Trophoblast cell (in vitro differentiated cells and primary cell): ENCODE measurements around the gene FJX1.
"Not testable (repeated sequence)": the region's sequence is repeated elsewhere in the genome, so short reads cannot be mapped to it uniquely, and the experiment has no call there.

Experiments used
- DNase-seq, 2 donors: peaks; one replicate each; pipeline ENCODE4 v3.0.0-alpha.2; 2016
- H2AFZ ChIP-seq: 2 replicates; pipeline ENCODE4 v1.6.1; 2013; ENCODE audit warnings: low read length, moderate library complexity, mild to moderate bottlenecking; ENCODE audit not compliant: insufficient read depth, poor library complexity
- H2AK5ac ChIP-seq: 2 replicates; pipeline ENCODE4 v1.6.1; 2013; ENCODE audit warnings: mild to moderate bottlenecking, low read length
- H2BK120ac ChIP-seq: 2 replicates; pipeline ENCODE4 v1.6.1; 2013; ENCODE audit warnings: low read length, mild to moderate bottlenecking, moderate library complexity; ENCODE audit not compliant: insufficient read depth, poor library complexity
- H2BK12ac ChIP-seq: 2 replicates; pipeline ENCODE4 v1.6.1; 2013; ENCODE audit warnings: mild to moderate bottlenecking, low read length, moderate library complexity
- H2BK5ac ChIP-seq: 2 replicates; pipeline ENCODE4 v1.6.1; 2013; ENCODE audit warnings: low read length, low read depth, moderate library complexity, mild to moderate bottlenecking; ENCODE audit not compliant: poor library complexity
- H3K14ac ChIP-seq: 2 replicates; pipeline ENCODE4 v1.6.1; 2013; ENCODE audit warnings: mild to moderate bottlenecking, low read length
- H3K18ac ChIP-seq: 2 replicates; pipeline ENCODE4 v1.6.1; 2013; ENCODE audit warnings: mild to moderate bottlenecking, low read length
- H3K23ac ChIP-seq: 2 replicates; pipeline ENCODE4 v1.6.1; 2013; ENCODE audit warnings: low read length
- H3K27ac ChIP-seq: 2 replicates; pipeline ENCODE4 v1.5.1; 2013; ENCODE audit warnings: low read depth, mild to moderate bottlenecking, inconsistent platforms, low read length, moderate library complexity
- H3K27me3 ChIP-seq: 2 replicates; pipeline ENCODE4 v1.6.1; 2013; ENCODE audit warnings: inconsistent platforms, mild to moderate bottlenecking, low read length, moderate library complexity; ENCODE audit not compliant: insufficient read depth
- H3K36me3 ChIP-seq, 2 experiments: 1 replicate in 1 of 2; 2 replicates in 1 of 2; pipeline ENCODE4 v1.6.1; 2013; ENCODE audit warnings: low read length in 2 of 2, mild to moderate bottlenecking in 2 of 2, moderate library complexity in 1 of 2; ENCODE audit not compliant: insufficient read depth in 2 of 2, control insufficient read depth in 1 of 2
- H3K4ac ChIP-seq: 2 replicates; pipeline ENCODE4 v1.6.1; 2013; ENCODE audit warnings: low read depth, mild to moderate bottlenecking, low read length, moderate library complexity
- H3K4me1 ChIP-seq, 2 experiments: 1 replicate in 1 of 2; 2 replicates in 1 of 2; pipeline ENCODE4 v1.6.1; 2013; ENCODE audit warnings: low read length in 2 of 2, mild to moderate bottlenecking in 2 of 2, moderate library complexity in 1 of 2; ENCODE audit not compliant: insufficient read depth in 2 of 2, control insufficient read depth in 1 of 2
- H3K4me2 ChIP-seq: 2 replicates; pipeline ENCODE4 v1.6.1; 2013; ENCODE audit warnings: inconsistent platforms, mild to moderate bottlenecking, low read length, moderate library complexity
- H3K4me3 ChIP-seq: 2 replicates; pipeline ENCODE4 v1.5.1; 2013; ENCODE audit warnings: mild to moderate bottlenecking, low read depth, low read length, inconsistent platforms
- H3K79me1 ChIP-seq: one replicate; pipeline ENCODE4 v1.6.1; 2013; ENCODE audit warnings: low read length
- H3K79me2 ChIP-seq: 2 replicates; pipeline ENCODE4 v1.6.1; 2013; ENCODE audit warnings: low read length, mild to moderate bottlenecking; ENCODE audit not compliant: control insufficient read depth, insufficient read depth, poor library complexity
- H3K9ac ChIP-seq: 2 replicates; pipeline ENCODE4 v1.6.1; 2013; ENCODE audit warnings: mild to moderate bottlenecking, low read length
- H3K9me3 ChIP-seq: 2 replicates; pipeline ENCODE4 v1.6.1; 2013; ENCODE audit warnings: low read depth, mild to moderate bottlenecking, control low read depth, inconsistent platforms, low read length; ENCODE audit not compliant: insufficient read depth
- H4K12ac ChIP-seq: 2 replicates; pipeline ENCODE4 v1.6.1; 2013; ENCODE audit warnings: low read depth, mild to moderate bottlenecking, low read length, moderate library complexity
- H4K8ac ChIP-seq: 2 replicates; pipeline ENCODE4 v1.6.1; 2013; ENCODE audit warnings: low read depth, mild to moderate bottlenecking, low read length, moderate library complexity
- H4K91ac ChIP-seq: one replicate; pipeline ENCODE4 v1.6.1; 2013; ENCODE audit warnings: low read depth, mild to moderate bottlenecking, low read length, moderate library complexity
- WGBS: extraction: QIAGEN DNeasy Blood & Tissue Kit; methylation state at CpG from one replicate; pipeline ENCODE4 v1.1.7; 2013; ENCODE audit warnings: missing lambda C conversion rate; ENCODE audit not compliant: insufficient read length, insufficient coverage; ENCODE audit errors: extremely low coverage; 5-methylcytosine and 5-hydroxymethylcytosine counted together

Gene FJX1

GRCh38 chr11:35652786-35653185 lies 34.5 kb downstream of the FJX1 start:
- not testable (repeated sequence) for H3K9me3 ChIP-seq, H3K79me2 ChIP-seq, H2AFZ ChIP-seq, H2AK5ac ChIP-seq, DNase-seq, H4K91ac ChIP-seq, H3K4me3 ChIP-seq, H2BK120ac ChIP-seq, H3K36me3 ChIP-seq, H2BK12ac ChIP-seq, H3K4ac ChIP-seq, H2BK5ac ChIP-seq, H3K14ac ChIP-seq, H3K27me3 ChIP-seq, H3K18ac ChIP-seq, H3K27ac ChIP-seq, H3K4me2 ChIP-seq, H3K9ac ChIP-seq, H4K8ac ChIP-seq, H3K79me1 ChIP-seq, H3K4me1 ChIP-seq, H3K23ac ChIP-seq, H4K12ac ChIP-seq
- no CpG with 5 or more reads among the region's 5 CpGs for WGBS

DNA sequence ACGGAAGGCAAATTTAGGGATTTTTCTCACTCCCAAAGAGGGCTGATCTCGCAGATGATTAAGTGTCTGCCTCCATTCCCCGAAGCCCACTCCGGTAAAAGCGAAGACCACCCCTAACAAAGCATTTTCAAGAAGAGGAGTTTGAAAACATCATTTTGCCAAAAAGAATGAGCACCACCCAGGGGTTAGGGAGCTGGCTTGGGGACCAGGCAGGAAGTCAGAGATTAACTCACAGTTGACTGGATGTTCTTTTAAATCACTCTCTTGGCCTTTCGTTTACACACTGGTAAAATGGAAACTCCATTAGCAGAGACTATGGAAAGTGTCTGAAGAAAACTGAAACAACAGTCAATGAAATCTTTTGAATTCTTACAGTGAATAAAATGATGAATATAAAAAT lies 36.5 kb downstream of the FJX1 start:
- no CpG with 5 or more reads among the region's 6 CpGs for WGBS
- Histone ChIP-seq H4K8ac (no peak overlapping the region), H3K9ac (no peak overlapping the region), H4K12ac (no peak overlapping the region), H3K4me2 (no peak overlapping the region), H3K9me3 (no peaks in the 10 kb centered on the region), H3K18ac (no peak overlapping the region), H3K27ac (no peak overlapping the region), H3K4me3 (no peak overlapping the region), H2AK5ac (no peak overlapping the region), H3K4me1 (no peaks in the 10 kb centered on the region), H4K91ac (no peak overlapping the region), H2BK5ac (no peak overlapping the region), H3K79me2 (no peaks in the 10 kb centered on the region), H2BK120ac (no peak overlapping the region), H3K4ac (no peak overlapping the region), H2AFZ (no peak overlapping the region), H3K23ac (no peak overlapping the region), H3K27me3 (no peaks in the 10 kb centered on the region), H3K79me1 (no peaks in the 10 kb centered on the region), H3K14ac (no peak overlapping the region), H3K36me3 (no peaks in the 10 kb centered on the region), H2BK12ac (no peak overlapping the region)
- DNase-seq = no peak

GRCh38 chr11:35655254-35655653 lies 37.0 kb downstream of the FJX1 start:
- WGBS = no CpG with 5 or more reads among the region's 1 CpG
- H3K27ac ChIP-seq = no peak overlapping the region
- H2BK5ac ChIP-seq = no peak overlapping the region
- H3K9me3 ChIP-seq = no peaks in the 10 kb centered on the region
- no peaks in the 10 kb centered on the region for H3K36me3 ChIP-seq
- H2AK5ac ChIP-seq = no peak overlapping the region
- H3K27me3 ChIP-seq = no peaks in the 10 kb centered on the region
- no peak overlapping the region for H3K18ac ChIP-seq
- H3K79me1 ChIP-seq = no peaks in the 10 kb centered on the region
- no peak overlapping the region for H2BK12ac ChIP-seq
- DNase-seq = no peak
- no peak overlapping the region for H3K4me3 ChIP-seq
- H3K23ac ChIP-seq = no peak overlapping the region
- no peak overlapping the region for H3K4ac ChIP-seq
- H4K12ac ChIP-seq = no peak overlapping the region
- no peak overlapping the region for H3K14ac ChIP-seq
- H4K8ac ChIP-seq = no peak overlapping the region
- no peak overlapping the region for H3K9ac ChIP-seq
- H3K79me2 ChIP-seq = no peaks in the 10 kb centered on the region
- H2BK120ac ChIP-seq = no peak overlapping the region
- H3K4me2 ChIP-seq = no peak overlapping the region
- no peak overlapping the region for H2AFZ ChIP-seq
- H3K4me1 ChIP-seq = no peaks in the 10 kb centered on the region
- H4K91ac ChIP-seq = no peak overlapping the region

- Histone ChIP-seq H4K8ac (no peak overlapping the region), H4K91ac (no peak overlapping the region), H2AFZ (no peak overlapping the region), H3K79me1 (no peaks in the 10 kb centered on the region), H3K27me3 (no peaks in the 10 kb centered on the region), H4K12ac (no peak overlapping the region), H2AK5ac (no peak overlapping the region), H3K27ac (no peak overlapping the region), H3K9me3 (no peaks in the 10 kb centered on the region), H2BK12ac (no peak overlapping the region), H3K4me3 (no peak overlapping the region), H3K79me2 (no peaks in the 10 kb centered on the region), H3K18ac (no peak overlapping the region), H3K4me2 (no peak overlapping the region), H3K23ac (no peak overlapping the region), H3K36me3 (no peaks in the 10 kb centered on the region), H3K9ac (no peak overlapping the region), H2BK5ac (no peak overlapping the region), H3K4me1 (no peaks in the 10 kb centered on the region), H3K4ac (no peak overlapping the region), H3K14ac (no peak overlapping the region), H2BK120ac (no peak overlapping the region)
- DNase-seq = no peak
- WGBS = no CpG with 5 or more reads among the region's 4 CpGs
Observed at GRCh38 chr11:35655856-35656255, 37.6 kb downstream of the FJX1 start.
